Ovary (tissue), 9 donors: ENCODE measurements around the gene TLR9. TPM values are rescaled to one million over a fixed set of nuclear protein-coding genes. Genes with fewer than 3 reads are reported as not detected.

Experiments used
- DNase-seq, 5 donors: peaks; one replicate each; pipeline ENCODE4 v3.0.0-alpha.2; 2019 to 2020
- H3K27ac ChIP-seq, 2 donors: fragments of 200-600 bp; one replicate each; pipeline versions ENCODE4 v1.5.1 to v1.8.0; 2019 to 2022
- H3K27me3 ChIP-seq: fragments of 200-600 bp; one replicate; pipeline ENCODE4 v1.8.0; 2022
- H3K36me3 ChIP-seq: fragments of 200-600 bp; sonication (generic); one replicate; pipeline ENCODE4 v1.5.1; 2019
- H3K4me1 ChIP-seq: one replicate; pipeline ENCODE4 v1.8.1; 2013; ENCODE audit warnings: mild to moderate bottlenecking, moderate library complexity; ENCODE audit not compliant: insufficient read depth
- H3K4me3 ChIP-seq: fragments of 200-600 bp; sonication (generic); one replicate; pipeline ENCODE4 v1.5.1; 2017
- H3K9me3 ChIP-seq, 2 donors: fragments of 200-600 bp in 1 of 2; sonication (generic) in 1 of 2; one replicate each; pipeline versions ENCODE4 v1.5.1 to v1.8.1; 2013 to 2019; ENCODE audit warnings: mild to moderate bottlenecking in 1 of 2, moderate library complexity in 1 of 2
- CTCF ChIP-seq, 3 donors: fragments of 450-650 bp in 2 of 3; fragments of 200-600 bp in 1 of 3; IDR thresholded peaks; one replicate each; pipeline versions ENCODE4 v1.5.1 to v1.8.0; 2016 to 2022; ENCODE audit warnings: antibody characterized with exemption in 3 of 3, mild to moderate bottlenecking in 1 of 3
- EP300 ChIP-seq: sonication (generic); formaldehyde crosslinking; IDR thresholded peaks from one replicate; pipeline ENCODE4 v1.6.1; 2017; ENCODE audit warnings: antibody characterized with exemption
- POLR2A ChIP-seq: fragments of 450-650 bp; IDR thresholded peaks from one replicate; pipeline ENCODE4 v1.6.1; 2017; ENCODE audit warnings: antibody characterized with exemption, mild to moderate bottlenecking, moderate library complexity
- WGBS, 3 donors: extraction: QIAGEN DNeasy Blood & Tissue Kit in 1 of 3; methylation state at CpG; one replicate each; pipeline versions ENCODE4 v1.1.5 to v1.1.7; 2013 to 2017; 5-methylcytosine and 5-hydroxymethylcytosine counted together
- intact Hi-C, 4 donors: fragments of 100-400 bp; cut with DNase I; formaldehyde crosslinking; loops; one replicate each; pipeline versions ENCODE4 v1.11.0 to v1.15.1; 2022 to 2023
- polyA plus RNA-seq, 2 donors: library from polyadenylated mRNA; stranded (reverse); fragments of 200-250 nt in 1 of 2; fragments of 350-450 nt in 1 of 2; fragmentation: Illumina TruSeq in 1 of 2; extraction: RNeasy Lipid Tissue Mini Kit (QIAGEN cat#74804) in 1 of 2; gene quantifications; one replicate each; pipeline ENCODE4 v1.2.3, GENCODE V29; 2013 to 2014
- total RNA-seq, 7 donors: library from RNA; depleted of rRNA in 2 of 7; stranded (reverse); fragments of >200 nt in 2 of 7; fragmentation: NEBNext Ultra II Directional in 3 of 7; extraction: Animal tissue kit (Norgen Biotek cat#: 25700) in 3 of 7; gene quantifications; one replicate each; pipeline versions ENCODE4 v1.1.0 to v1.2.4, GENCODE V29; 2016 to 2023
- donor health status: DM: no; HTN: no; CAD: no; lungs with moderate emphysema.
- donor health status: DM: no; HTN: no; CAD: no.
- donor health status: Bipolar disorder and iron deficiency.
- donor health status: DM: yes; HTN: yes; CAD: no.
- donor health status: DM: no; HTN: no; CAD: no.
- donor health status: DM: yes; HTN: yes; CAD: no.

Gene TLR9
- total and polyA plus RNA-seq, 9 donors = 0.15 to 1.5 (median 0.58) TPM; not detected in 2

- intact Hi-C loops = no loop called here
- H3K4me1 ChIP-seq = peaks cover 2% of the 10 kb centered on the region
- TF ChIP-seq POLR2A = no peak
- no peak for TF ChIP-seq CTCF (IDR thresholded peaks at IDR 0.05)
- no peak for TF ChIP-seq EP300
- H3K36me3 ChIP-seq = no peaks in the 10 kb centered on the region
- DNase-seq = no peak
- H3K9me3 ChIP-seq = no peaks in the 10 kb centered on the region
- no peak overlapping the region for H3K27ac ChIP-seq
- H3K27me3 ChIP-seq = no peaks in the 10 kb centered on the region
- WGBS, 3 donors = 84 to 91% (median 89%) methylated on average over 1 of the region's 1 CpG
- no peak overlapping the region for H3K4me3 ChIP-seq
Measured at GRCh38 chr3:52203701-52204100, 21.7 kb downstream of the TLR9 start.

GRCh38 chr3:52202384-52203077, 22.9 kb downstream of the TLR9 start:
- 86 to 89% (median 88%) methylated on average over 4 of the region's 4 CpGs for WGBS, 3 donors
- peaks cover 5% of the 10 kb centered on the region for H3K4me1 ChIP-seq
- no peak for DNase-seq
- no peak overlapping the region for H3K4me3 ChIP-seq
- no peaks in the 10 kb centered on the region for H3K9me3 ChIP-seq
- H3K36me3 ChIP-seq = no peaks in the 10 kb centered on the region
- no peaks in the 10 kb centered on the region for H3K27me3 ChIP-seq
- TF ChIP-seq CTCF (IDR thresholded peaks at IDR 0.05) (no peak), EP300 (no peak), POLR2A (no peak)
- no peak overlapping the region for H3K27ac ChIP-seq
- intact Hi-C loops = no loop called here

GRCh38 chr3:52200981-52201679, 24.3 kb downstream of the TLR9 start:
- no peaks in the 10 kb centered on the region for H3K36me3 ChIP-seq
- peaks cover 5% of the 10 kb centered on the region for H3K4me1 ChIP-seq
- no peak for DNase-seq
- no peak for TF ChIP-seq CTCF (IDR thresholded peaks at IDR 0.05)
- TF ChIP-seq POLR2A = no peak
- TF ChIP-seq EP300 = no peak
- H3K27ac ChIP-seq = no peak overlapping the region
- WGBS, 3 donors = 91 to 94% (median 93%) methylated on average over 5 of the region's 5 CpGs
- no peaks in the 10 kb centered on the region for H3K27me3 ChIP-seq
- H3K9me3 ChIP-seq = no peaks in the 10 kb centered on the region
- H3K4me3 ChIP-seq = no peak overlapping the region
- intact Hi-C loops = no loop called here

GRCh38 chr3:52198643-52199608, 26.5 kb downstream of the TLR9 start:
- Histone ChIP-seq H3K27me3 (no peaks in the 10 kb centered on the region), H3K4me3 (peak overlapping the region; percentile 80), H3K27ac (peak overlapping the region in 1 of 2 donors; percentile 36), H3K9me3 (no peaks in the 10 kb centered on the region), H3K36me3 (no peaks in the 10 kb centered on the region), H3K4me1 (peaks cover 16% of the 10 kb centered on the region)
- intact Hi-C loops = no loop called here
- peak in 1 of 5 donors; percentile 31 for DNase-seq
- no peak for TF ChIP-seq POLR2A
- no peak for TF ChIP-seq EP300
- TF ChIP-seq CTCF (IDR thresholded peaks at IDR 0.05) = no peak
- 42 to 47% (median 44%) methylated on average over 14 of the region's 14 CpGs for WGBS, 3 donors
